GM23338 (cell line): Measurements from ENCODE around the gene DMRT2. TPM values are rescaled to one million over a fixed set of nuclear protein-coding genes. Genes with fewer than 3 reads are reported as not detected.

Experiments
- ATAC-seq: fragments of 200-7000 bp; cut with Tn5 transposase; 3 replicates; pipeline ENCODE4 v1.9.1; 2020
- DNase-seq: peaks from one replicate; pipeline ENCODE4 v3.0.0-alpha.2; 2015; ENCODE audit warnings: low spot score
- H2AFZ ChIP-seq: fragments of 200-600 bp; sonication (generic); 2 replicates; pipeline ENCODE4 v1.8.0; 2016; ENCODE audit warnings: antibody characterized with exemption, mild to moderate bottlenecking, moderate library complexity
- H3F3A ChIP-seq: fragments of 200-600 bp; sonication (generic); replicated peaks from 2 replicates; pipeline ENCODE4 v1.8.0; 2017; ENCODE audit warnings: antibody characterized with exemption, mixed run types, low read depth
- H3K27ac ChIP-seq: fragments of 200-600 bp; sonication (generic); 2 replicates; pipeline ENCODE4 v1.6.1; 2016; ENCODE audit warnings: low read depth
- H3K27me3 ChIP-seq: fragments of 200-600 bp; sonication (generic); 2 replicates; pipeline ENCODE4 v1.8.0; 2016; ENCODE audit warnings: mild to moderate bottlenecking, mixed run types, moderate library complexity; ENCODE audit not compliant: insufficient read depth
- H3K36me3 ChIP-seq: fragments of 200-600 bp; sonication (generic); 2 replicates; pipeline ENCODE4 v1.8.0; 2016; ENCODE audit warnings: mild to moderate bottlenecking; ENCODE audit not compliant: insufficient read depth
- H3K4me1 ChIP-seq: fragments of 200-600 bp; sonication (generic); 2 replicates; pipeline ENCODE4 v1.8.0; 2016; ENCODE audit warnings: mild to moderate bottlenecking, moderate library complexity; ENCODE audit not compliant: insufficient read depth
- H3K4me2 ChIP-seq: fragments of 200-600 bp; sonication (generic); 2 replicates; pipeline ENCODE4 v1.7.1; 2017; ENCODE audit warnings: mixed run types
- H3K4me3 ChIP-seq: fragments of 200-600 bp; sonication (generic); 2 replicates; pipeline ENCODE4 v1.6.1; 2016; ENCODE audit warnings: mixed run types
- H3K79me2 ChIP-seq: fragments of 200-600 bp; sonication (generic); replicated peaks from 2 replicates; pipeline ENCODE4 v1.8.0; 2017; ENCODE audit warnings: mild to moderate bottlenecking; ENCODE audit not compliant: insufficient read depth
- H3K9me2 ChIP-seq: fragments of 200-600 bp; sonication (generic); 2 replicates; pipeline ENCODE4 v1.8.0; 2017; ENCODE audit not compliant: insufficient read depth
- H4K20me1 ChIP-seq: fragments of 200-600 bp; sonication (generic); replicated peaks from 2 replicates; pipeline ENCODE4 v1.8.0; 2017; ENCODE audit warnings: mild to moderate bottlenecking; ENCODE audit not compliant: insufficient read depth
- H3K27ac Mint-ChIP-seq: 2 replicates; pipeline ENCODE4 v1.8.0; 2020; ENCODE audit warnings: inconsistent platforms, mild to moderate bottlenecking, moderate library complexity, mixed read lengths
- H3K27me3 Mint-ChIP-seq: 3 replicates; pipeline ENCODE4 v1.8.0; 2022; ENCODE audit warnings: low read depth, mild to moderate bottlenecking, moderate library complexity, mixed read lengths, inconsistent platforms; ENCODE audit not compliant: insufficient read depth, poor library complexity
- H3K36me3 Mint-ChIP-seq: 3 replicates; pipeline ENCODE4 v1.8.0; 2021; ENCODE audit warnings: low read depth, mild to moderate bottlenecking, inconsistent platforms, moderate library complexity, mixed read lengths
- H3K4me1 Mint-ChIP-seq: 3 replicates; pipeline ENCODE4 v1.8.0; 2020; ENCODE audit warnings: mild to moderate bottlenecking, inconsistent platforms, mixed read lengths
- H3K4me3 Mint-ChIP-seq: 3 replicates; pipeline ENCODE4 v1.8.0; 2021; ENCODE audit warnings: moderate library complexity, mild to moderate bottlenecking, inconsistent platforms, mixed read lengths
- H3K9me3 Mint-ChIP-seq: 3 replicates; pipeline ENCODE4 v1.8.0; 2020; ENCODE audit warnings: moderate library complexity, mild to moderate bottlenecking, inconsistent platforms, mixed read lengths
- CREB1 ChIP-seq: fragments of 250-450 bp; sonication (Bioruptor Pico); IDR thresholded peaks from 2 replicates; pipeline ENCODE4 v1.5.0; 2020; ENCODE audit warnings: low read depth, mild to moderate bottlenecking, moderate library complexity
- ETS1 ChIP-seq: IDR thresholded peaks from 2 replicates; pipeline ENCODE4 v1.6.1; 2016; ENCODE audit warnings: antibody characterized with exemption
- EZH2 ChIP-seq: fragments of 200-600 bp; sonication (generic); IDR thresholded peaks from one replicate; pipeline ENCODE4 v1.8.0; 2017; ENCODE audit warnings: antibody characterized with exemption, mild to moderate bottlenecking, low read depth; ENCODE audit not compliant: unreplicated experiment
- EZH2phosphoT487 ChIP-seq: fragments of 200-600 bp; sonication (generic); IDR thresholded peaks from one replicate; pipeline ENCODE4 v1.8.1; 2018; ENCODE audit warnings: antibody characterized with exemption; ENCODE audit not compliant: unreplicated experiment
- JUNB ChIP-seq: IDR thresholded peaks from one replicate; pipeline ENCODE4 v1.6.1; 2016; ENCODE audit warnings: antibody characterized with exemption; ENCODE audit not compliant: unreplicated experiment
- NANOG ChIP-seq: IDR thresholded peaks from 2 replicates; pipeline ENCODE4 v1.6.1; 2016; ENCODE audit warnings: antibody characterized with exemption, borderline replicate concordance
- POLR2AphosphoS5 ChIP-seq: IDR thresholded peaks from 2 replicates; pipeline ENCODE4 v1.6.1; 2016; ENCODE audit warnings: antibody characterized with exemption, low read depth
- STAT1 ChIP-seq: IDR thresholded peaks from one replicate; pipeline ENCODE4 v1.6.1; 2016; ENCODE audit warnings: antibody characterized with exemption; ENCODE audit not compliant: unreplicated experiment
- ZNF114 ChIP-seq: fragments of 250-450 bp; sonication (Bioruptor Pico); IDR thresholded peaks from 2 replicates; pipeline ENCODE4 v1.5.0; 2020; ENCODE audit warnings: mild to moderate bottlenecking, moderate library complexity
- ZNF331 ChIP-seq: fragments of 250-450 bp; sonication (Bioruptor Pico); IDR thresholded peaks from 2 replicates; pipeline ENCODE4 v1.5.0; 2020; ENCODE audit warnings: low read depth, mild to moderate bottlenecking, moderate library complexity
- polyA plus RNA-seq: library from polyadenylated mRNA; unstranded; fragments of >200 nt; fragmentation: Nextera tagmentation; extraction: Ambion mirVana; gene quantifications from 2 replicates; pipeline ENCODE4 v1.2.1, GENCODE V29; 2016
- total RNA-seq: library from RNA; depleted of rRNA; stranded (reverse); fragments of >200 nt; shearing (Covaris generic); gene quantifications from 2 replicates; pipeline ENCODE4 v1.2.3, GENCODE V29; 2014
- TF ChIP-seq, protein P1 (sequence below): fragments of 250-450 bp; sonication (Bioruptor Pico); IDR thresholded peaks from 2 replicates; pipeline ENCODE4 v1.5.0; 2020; ENCODE audit warnings: mild to moderate bottlenecking, moderate library complexity
- TF ChIP-seq, protein P2 (sequence below), 2 experiments: fragments of 200-600 bp in 1 of 2; sonication (generic) in 1 of 2; conservative IDR thresholded peaks; 2 replicates each; pipeline versions ENCODE4 v1.5.1 to v1.6.1; 2016 to 2017; ENCODE audit warnings: antibody characterized with exemption in 2 of 2, low read depth in 2 of 2, mild to moderate bottlenecking in 2 of 2, moderate library complexity in 1 of 2
- TF ChIP-seq, protein P3 (sequence below): IDR thresholded peaks from one replicate; pipeline ENCODE4 v1.6.1; 2018; ENCODE audit warnings: antibody characterized with exemption; ENCODE audit not compliant: unreplicated experiment

DMRT2 gene
- total and polyA plus RNA-seq, 2 experiments from 2014 or later = not detected

DNA sequence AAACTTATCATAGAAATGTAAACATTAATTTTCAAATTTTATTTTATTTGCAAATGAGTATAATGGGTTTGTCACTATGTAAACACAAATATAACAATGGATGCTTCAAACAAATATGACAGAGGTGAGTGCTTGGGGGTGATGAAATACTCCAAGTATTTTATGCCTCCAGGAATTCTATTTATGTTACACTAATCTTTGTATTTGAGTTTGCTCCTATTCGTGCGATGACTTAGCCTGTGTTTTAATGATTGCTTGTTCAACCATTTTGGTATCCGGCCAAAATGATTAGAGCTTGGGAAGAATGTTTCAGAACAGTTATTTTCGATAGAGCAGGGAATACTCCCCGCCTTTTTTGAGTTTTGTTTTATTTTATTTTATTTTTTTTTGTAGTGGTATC lies 5.0 kb downstream of the DMRT2 start:
- no peaks in the 10 kb centered on the region for H3K9me3 Mint-ChIP-seq
- H3K27ac ChIP-seq = no peak overlapping the region
- H3K27me3 Mint-ChIP-seq = peaks cover 64% of the 10 kb centered on the region
- H4K20me1 ChIP-seq = peaks cover 18% of the 10 kb centered on the region
- H3K4me3 Mint-ChIP-seq = no peak overlapping the region
- TF ChIP-seq, protein P1, sequence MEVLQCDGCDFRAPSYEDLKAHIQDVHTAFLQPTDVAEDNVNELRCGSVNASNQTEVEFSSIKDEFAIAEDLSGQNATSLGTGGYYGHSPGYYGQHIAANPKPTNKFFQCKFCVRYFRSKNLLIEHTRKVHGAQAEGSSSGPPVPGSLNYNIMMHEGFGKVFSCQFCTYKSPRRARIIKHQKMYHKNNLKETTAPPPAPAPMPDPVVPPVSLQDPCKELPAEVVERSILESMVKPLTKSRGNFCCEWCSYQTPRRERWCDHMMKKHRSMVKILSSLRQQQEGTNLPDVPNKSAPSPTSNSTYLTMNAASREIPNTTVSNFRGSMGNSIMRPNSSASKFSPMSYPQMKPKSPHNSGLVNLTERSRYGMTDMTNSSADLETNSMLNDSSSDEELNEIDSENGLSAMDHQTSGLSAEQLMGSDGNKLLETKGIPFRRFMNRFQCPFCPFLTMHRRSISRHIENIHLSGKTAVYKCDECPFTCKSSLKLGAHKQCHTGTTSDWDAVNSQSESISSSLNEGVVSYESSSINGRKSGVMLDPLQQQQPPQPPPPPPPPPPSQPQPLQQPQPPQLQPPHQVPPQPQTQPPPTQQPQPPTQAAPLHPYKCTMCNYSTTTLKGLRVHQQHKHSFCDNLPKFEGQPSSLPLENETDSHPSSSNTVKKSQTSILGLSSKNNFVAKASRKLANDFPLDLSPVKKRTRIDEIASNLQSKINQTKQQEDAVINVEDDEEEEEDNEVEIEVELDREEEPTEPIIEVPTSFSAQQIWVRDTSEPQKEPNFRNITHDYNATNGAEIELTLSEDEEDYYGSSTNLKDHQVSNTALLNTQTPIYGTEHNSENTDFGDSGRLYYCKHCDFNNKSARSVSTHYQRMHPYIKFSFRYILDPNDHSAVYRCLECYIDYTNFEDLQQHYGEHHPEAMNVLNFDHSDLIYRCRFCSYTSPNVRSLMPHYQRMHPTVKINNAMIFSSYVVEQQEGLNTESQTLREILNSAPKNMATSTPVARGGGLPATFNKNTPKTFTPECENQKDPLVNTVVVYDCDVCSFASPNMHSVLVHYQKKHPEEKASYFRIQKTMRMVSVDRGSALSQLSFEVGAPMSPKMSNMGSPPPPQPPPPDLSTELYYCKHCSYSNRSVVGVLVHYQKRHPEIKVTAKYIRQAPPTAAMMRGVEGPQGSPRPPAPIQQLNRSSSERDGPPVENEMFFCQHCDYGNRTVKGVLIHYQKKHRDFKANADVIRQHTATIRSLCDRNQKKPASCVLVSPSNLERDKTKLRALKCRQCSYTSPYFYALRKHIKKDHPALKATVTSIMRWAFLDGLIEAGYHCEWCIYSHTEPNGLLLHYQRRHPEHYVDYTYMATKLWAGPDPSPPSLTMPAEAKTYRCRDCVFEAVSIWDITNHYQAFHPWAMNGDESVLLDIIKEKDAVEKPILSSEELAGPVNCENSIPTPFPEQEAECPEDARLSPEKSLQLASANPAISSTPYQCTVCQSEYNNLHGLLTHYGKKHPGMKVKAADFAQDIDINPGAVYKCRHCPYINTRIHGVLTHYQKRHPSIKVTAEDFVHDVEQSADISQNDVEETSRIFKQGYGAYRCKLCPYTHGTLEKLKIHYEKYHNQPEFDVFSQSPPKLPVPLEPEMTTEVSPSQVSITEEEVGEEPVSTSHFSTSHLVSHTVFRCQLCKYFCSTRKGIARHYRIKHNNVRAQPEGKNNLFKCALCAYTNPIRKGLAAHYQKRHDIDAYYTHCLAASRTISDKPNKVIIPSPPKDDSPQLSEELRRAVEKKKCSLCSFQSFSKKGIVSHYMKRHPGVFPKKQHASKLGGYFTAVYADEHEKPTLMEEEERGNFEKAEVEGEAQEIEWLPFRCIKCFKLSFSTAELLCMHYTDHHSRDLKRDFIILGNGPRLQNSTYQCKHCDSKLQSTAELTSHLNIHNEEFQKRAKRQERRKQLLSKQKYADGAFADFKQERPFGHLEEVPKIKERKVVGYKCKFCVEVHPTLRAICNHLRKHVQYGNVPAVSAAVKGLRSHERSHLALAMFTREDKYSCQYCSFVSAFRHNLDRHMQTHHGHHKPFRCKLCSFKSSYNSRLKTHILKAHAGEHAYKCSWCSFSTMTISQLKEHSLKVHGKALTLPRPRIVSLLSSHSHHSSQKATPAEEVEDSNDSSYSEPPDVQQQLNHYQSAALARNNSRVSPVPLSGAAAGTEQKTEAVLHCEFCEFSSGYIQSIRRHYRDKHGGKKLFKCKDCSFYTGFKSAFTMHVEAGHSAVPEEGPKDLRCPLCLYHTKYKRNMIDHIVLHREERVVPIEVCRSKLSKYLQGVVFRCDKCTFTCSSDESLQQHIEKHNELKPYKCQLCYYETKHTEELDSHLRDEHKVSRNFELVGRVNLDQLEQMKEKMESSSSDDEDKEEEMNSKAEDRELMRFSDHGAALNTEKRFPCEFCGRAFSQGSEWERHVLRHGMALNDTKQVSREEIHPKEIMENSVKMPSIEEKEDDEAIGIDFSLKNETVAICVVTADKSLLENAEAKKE (CRISPR knock-in tag) = no peak
- TF ChIP-seq ZNF331 (CRISPR knock-in tag) = no peak
- no peak for TF ChIP-seq CREB1 (CRISPR knock-in tag)
- no peak for TF ChIP-seq POLR2AphosphoS5
- no peak for TF ChIP-seq EZH2
- TF ChIP-seq STAT1 = no peak
- TF ChIP-seq JUNB = no peak
- no peak for TF ChIP-seq NANOG
- TF ChIP-seq, protein P2, sequence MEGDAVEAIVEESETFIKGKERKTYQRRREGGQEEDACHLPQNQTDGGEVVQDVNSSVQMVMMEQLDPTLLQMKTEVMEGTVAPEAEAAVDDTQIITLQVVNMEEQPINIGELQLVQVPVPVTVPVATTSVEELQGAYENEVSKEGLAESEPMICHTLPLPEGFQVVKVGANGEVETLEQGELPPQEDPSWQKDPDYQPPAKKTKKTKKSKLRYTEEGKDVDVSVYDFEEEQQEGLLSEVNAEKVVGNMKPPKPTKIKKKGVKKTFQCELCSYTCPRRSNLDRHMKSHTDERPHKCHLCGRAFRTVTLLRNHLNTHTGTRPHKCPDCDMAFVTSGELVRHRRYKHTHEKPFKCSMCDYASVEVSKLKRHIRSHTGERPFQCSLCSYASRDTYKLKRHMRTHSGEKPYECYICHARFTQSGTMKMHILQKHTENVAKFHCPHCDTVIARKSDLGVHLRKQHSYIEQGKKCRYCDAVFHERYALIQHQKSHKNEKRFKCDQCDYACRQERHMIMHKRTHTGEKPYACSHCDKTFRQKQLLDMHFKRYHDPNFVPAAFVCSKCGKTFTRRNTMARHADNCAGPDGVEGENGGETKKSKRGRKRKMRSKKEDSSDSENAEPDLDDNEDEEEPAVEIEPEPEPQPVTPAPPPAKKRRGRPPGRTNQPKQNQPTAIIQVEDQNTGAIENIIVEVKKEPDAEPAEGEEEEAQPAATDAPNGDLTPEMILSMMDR (conservative IDR thresholded peaks at IDR 0.05; ENCODE audit: low read depth in 2 of 2) = no peak
- TF ChIP-seq EZH2phosphoT487 = no peak
- TF ChIP-seq, protein P3, sequence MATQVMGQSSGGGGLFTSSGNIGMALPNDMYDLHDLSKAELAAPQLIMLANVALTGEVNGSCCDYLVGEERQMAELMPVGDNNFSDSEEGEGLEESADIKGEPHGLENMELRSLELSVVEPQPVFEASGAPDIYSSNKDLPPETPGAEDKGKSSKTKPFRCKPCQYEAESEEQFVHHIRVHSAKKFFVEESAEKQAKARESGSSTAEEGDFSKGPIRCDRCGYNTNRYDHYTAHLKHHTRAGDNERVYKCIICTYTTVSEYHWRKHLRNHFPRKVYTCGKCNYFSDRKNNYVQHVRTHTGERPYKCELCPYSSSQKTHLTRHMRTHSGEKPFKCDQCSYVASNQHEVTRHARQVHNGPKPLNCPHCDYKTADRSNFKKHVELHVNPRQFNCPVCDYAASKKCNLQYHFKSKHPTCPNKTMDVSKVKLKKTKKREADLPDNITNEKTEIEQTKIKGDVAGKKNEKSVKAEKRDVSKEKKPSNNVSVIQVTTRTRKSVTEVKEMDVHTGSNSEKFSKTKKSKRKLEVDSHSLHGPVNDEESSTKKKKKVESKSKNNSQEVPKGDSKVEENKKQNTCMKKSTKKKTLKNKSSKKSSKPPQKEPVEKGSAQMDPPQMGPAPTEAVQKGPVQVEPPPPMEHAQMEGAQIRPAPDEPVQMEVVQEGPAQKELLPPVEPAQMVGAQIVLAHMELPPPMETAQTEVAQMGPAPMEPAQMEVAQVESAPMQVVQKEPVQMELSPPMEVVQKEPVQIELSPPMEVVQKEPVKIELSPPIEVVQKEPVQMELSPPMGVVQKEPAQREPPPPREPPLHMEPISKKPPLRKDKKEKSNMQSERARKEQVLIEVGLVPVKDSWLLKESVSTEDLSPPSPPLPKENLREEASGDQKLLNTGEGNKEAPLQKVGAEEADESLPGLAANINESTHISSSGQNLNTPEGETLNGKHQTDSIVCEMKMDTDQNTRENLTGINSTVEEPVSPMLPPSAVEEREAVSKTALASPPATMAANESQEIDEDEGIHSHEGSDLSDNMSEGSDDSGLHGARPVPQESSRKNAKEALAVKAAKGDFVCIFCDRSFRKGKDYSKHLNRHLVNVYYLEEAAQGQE = no peak
- no peak for TF ChIP-seq ETS1
- TF ChIP-seq ZNF114 (CRISPR knock-in tag) = no peak
- H3K4me2 ChIP-seq = no peak overlapping the region
- no peaks in the 10 kb centered on the region for H3K9me2 ChIP-seq
- H3K36me3 Mint-ChIP-seq = no peaks in the 10 kb centered on the region; the same call in 2 of the 3 replicates
- H3F3A ChIP-seq = no peaks in the 10 kb centered on the region; the same call in 1 of the 2 replicates
- no peak overlapping the region for H3K4me3 ChIP-seq
- H3K4me1 ChIP-seq = peaks cover 18% of the 10 kb centered on the region
- no peak for ATAC-seq
- DNase-seq = no peak
- H3K27ac Mint-ChIP-seq = no peak overlapping the region
- no peaks in the 10 kb centered on the region for H3K79me2 ChIP-seq
- no peak overlapping the region for H2AFZ ChIP-seq
- H3K4me1 Mint-ChIP-seq = peaks cover 21% of the 10 kb centered on the region
- peaks cover 81% of the 10 kb centered on the region for H3K27me3 ChIP-seq
- no peaks in the 10 kb centered on the region for H3K36me3 ChIP-seq
